Tibial nerve (tissue), 4 donors: ENCODE results near the gene C11orf97. TPM values are rescaled to one million over a fixed set of nuclear protein-coding genes. Genes with fewer than 3 reads are reported as not detected.

ENCODE experiments used
- DNase-seq, 2 donors: peaks; one replicate each; pipeline ENCODE4 v3.0.0-alpha.2; 2019; ENCODE audit warnings: low spot score in 2 of 2
- H3K27ac ChIP-seq, 4 donors: fragments of 200-600 bp; sonication (generic) in 3 of 4; one replicate each; pipeline ENCODE4 v1.5.1; 2017 to 2019; ENCODE audit warnings: mild to moderate bottlenecking in 1 of 4
- H3K27me3 ChIP-seq, 2 donors: fragments of 200-600 bp; sonication (generic) in 1 of 2; one replicate each; pipeline versions ENCODE4 v1.5.1 to v1.6.0; 2017 to 2019
- H3K36me3 ChIP-seq, 3 donors: fragments of 200-600 bp; sonication (generic); one replicate each; pipeline ENCODE4 v1.5.1; 2018 to 2019
- H3K4me1 ChIP-seq, 4 donors: fragments of 200-600 bp; sonication (generic) in 3 of 4; one replicate each; pipeline ENCODE4 v1.5.1; 2017 to 2019
- H3K4me3 ChIP-seq, 4 donors: fragments of 200-600 bp; sonication (generic) in 3 of 4; one replicate each; pipeline ENCODE4 v1.5.1; 2017 to 2019; ENCODE audit warnings: mild to moderate bottlenecking in 1 of 4, moderate library complexity in 1 of 4
- H3K9me3 ChIP-seq, 4 donors: fragments of 200-600 bp; sonication (generic) in 3 of 4; one replicate each; pipeline ENCODE4 v1.5.1; 2017 to 2019
- EP300 ChIP-seq, 2 donors: sonication (generic); formaldehyde crosslinking; IDR thresholded peaks; one replicate each; pipeline ENCODE4 v1.6.1; 2017; ENCODE audit warnings: antibody characterized with exemption in 2 of 2, mild to moderate bottlenecking in 1 of 2
- POLR2A ChIP-seq, 2 donors: fragments of 450-650 bp; IDR thresholded peaks; one replicate each; pipeline ENCODE4 v1.6.1; 2017; ENCODE audit warnings: antibody characterized with exemption in 2 of 2, mild to moderate bottlenecking in 2 of 2, moderate library complexity in 2 of 2
- WGBS, 2 donors: methylation state at CpG; one replicate each; pipeline ENCODE4 v1.1.5; 2018; 5-methylcytosine and 5-hydroxymethylcytosine counted together
- total RNA-seq, 4 donors: library from RNA; depleted of rRNA; stranded (reverse); fragments of >200 nt; gene quantifications; one replicate each; pipeline ENCODE4 v1.1.0, GENCODE V29; 2016
- TF ChIP-seq, protein P1 (sequence below), 5 experiments: fragments of 200-600 bp in 3 of 5; fragments of 450-650 bp in 2 of 5; sonication (generic) in 3 of 5; IDR thresholded peaks; one replicate each; pipeline ENCODE4 v1.5.1; 2016 to 2019; ENCODE audit warnings: antibody characterized with exemption in 5 of 5, mild to moderate bottlenecking in 3 of 5, moderate library complexity in 2 of 5

C11orf97 gene, protein sequence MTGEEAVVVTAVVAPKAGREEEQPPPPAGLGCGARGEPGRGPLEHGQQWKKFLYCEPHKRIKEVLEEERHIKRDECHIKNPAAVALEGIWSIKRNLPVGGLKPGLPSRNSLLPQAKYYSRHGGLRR
- total RNA-seq = not detected

DNA sequence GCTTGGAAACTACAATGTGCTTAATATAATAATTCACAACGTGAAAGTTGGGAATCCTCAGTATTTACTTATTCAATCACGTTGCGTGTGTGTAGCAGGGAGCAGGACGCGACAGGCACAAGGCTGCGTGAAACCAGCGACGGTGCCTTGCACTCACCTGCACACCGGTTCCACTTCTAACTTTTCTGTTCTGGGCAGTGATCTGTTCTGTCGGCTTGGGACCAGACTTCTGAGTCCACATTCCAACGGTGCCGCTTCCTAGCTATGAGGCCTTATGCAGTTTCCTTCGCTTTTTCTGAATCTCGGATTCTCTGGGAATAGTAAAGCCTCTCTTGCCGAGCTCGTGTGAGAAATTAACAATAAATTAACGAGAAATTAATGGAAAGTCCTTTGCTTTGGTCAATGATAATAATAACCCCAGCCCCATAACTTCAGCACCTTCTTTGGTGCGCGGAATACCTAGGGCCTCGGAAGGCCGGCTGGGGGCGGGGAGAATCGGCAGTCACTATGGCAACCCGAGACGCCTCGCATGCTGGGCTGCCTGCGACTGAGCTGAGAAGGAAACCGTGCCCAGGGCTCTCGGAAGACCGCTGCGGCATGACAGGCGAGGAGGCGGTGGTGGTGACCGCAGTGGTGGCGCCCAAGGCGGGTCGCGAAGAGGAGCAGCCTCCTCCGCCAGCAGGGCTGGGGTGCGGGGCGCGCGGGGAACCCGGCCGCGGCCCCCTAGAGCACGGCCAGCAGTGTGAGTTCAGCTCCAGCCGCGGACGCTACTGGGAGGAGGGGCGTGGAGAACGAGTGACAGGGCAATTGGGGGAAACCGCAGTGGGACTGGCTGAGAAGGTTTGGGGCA lies at the start of gene C11orf97:
C11orf97 (plus strand) TSS at position 530 of the 850 bp plus-strand sequence; CDS start at position 598, 68 bp downstream.
- peak within 1 kb of the TSS; percentile 32 to 68 (median 58) for H3K4me3 ChIP-seq
- H3K36me3 ChIP-seq = no peaks in the 10 kb centered on the region
- WGBS, 2 donors = 20% methylated on average over 42 to 43 of the region's 53 CpGs
- H3K9me3 ChIP-seq = no peaks in the 10 kb centered on the region
- peaks cover 0 to 16% (median 4%) of the 10 kb centered on the region in 4 donors for H3K4me1 ChIP-seq
- no peaks in the 10 kb centered on the region for H3K27me3 ChIP-seq
- peak in 1 of 2 donors; percentile 11 for DNase-seq
- no peak within 1 kb of the TSS for H3K27ac ChIP-seq
- no peak for TF ChIP-seq EP300 (IDR thresholded peaks at IDR 0.05)
- TF ChIP-seq, protein P1, sequence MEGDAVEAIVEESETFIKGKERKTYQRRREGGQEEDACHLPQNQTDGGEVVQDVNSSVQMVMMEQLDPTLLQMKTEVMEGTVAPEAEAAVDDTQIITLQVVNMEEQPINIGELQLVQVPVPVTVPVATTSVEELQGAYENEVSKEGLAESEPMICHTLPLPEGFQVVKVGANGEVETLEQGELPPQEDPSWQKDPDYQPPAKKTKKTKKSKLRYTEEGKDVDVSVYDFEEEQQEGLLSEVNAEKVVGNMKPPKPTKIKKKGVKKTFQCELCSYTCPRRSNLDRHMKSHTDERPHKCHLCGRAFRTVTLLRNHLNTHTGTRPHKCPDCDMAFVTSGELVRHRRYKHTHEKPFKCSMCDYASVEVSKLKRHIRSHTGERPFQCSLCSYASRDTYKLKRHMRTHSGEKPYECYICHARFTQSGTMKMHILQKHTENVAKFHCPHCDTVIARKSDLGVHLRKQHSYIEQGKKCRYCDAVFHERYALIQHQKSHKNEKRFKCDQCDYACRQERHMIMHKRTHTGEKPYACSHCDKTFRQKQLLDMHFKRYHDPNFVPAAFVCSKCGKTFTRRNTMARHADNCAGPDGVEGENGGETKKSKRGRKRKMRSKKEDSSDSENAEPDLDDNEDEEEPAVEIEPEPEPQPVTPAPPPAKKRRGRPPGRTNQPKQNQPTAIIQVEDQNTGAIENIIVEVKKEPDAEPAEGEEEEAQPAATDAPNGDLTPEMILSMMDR (IDR thresholded peaks at IDR 0.05) = no peak
- no peak for TF ChIP-seq POLR2A (IDR thresholded peaks at IDR 0.05)

DNA sequence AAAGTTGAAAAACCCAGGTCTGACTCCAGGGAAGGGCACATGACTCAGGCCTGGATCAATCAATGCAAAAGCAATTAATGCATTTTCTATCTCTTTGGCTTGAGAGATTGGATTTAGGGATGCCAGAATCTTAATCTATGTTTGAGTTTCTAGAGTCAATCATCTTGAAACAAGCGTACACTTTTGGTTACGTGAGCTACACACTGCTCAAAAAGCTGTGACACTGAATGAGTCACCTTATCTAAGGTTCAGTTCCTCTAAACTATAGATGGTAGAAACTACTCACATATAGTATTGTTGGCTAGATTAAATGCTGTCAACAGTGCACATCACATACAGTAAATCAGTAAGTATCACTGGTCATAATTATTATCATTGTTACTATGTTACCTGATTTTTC lies 42.8 kb upstream of the C11orf97 start:
- Histone ChIP-seq H3K27me3 (no peaks in the 10 kb centered on the region), H3K36me3 (peaks cover 0 to 63% (median 0%) of the 10 kb centered on the region in 3 donors), H3K4me3 (no peak overlapping the region), H3K4me1 (peaks cover 0 to 10% (median 0%) of the 10 kb centered on the region in 4 donors), H3K9me3 (no peaks in the 10 kb centered on the region), H3K27ac (no peak overlapping the region)
- 78 to 96% methylated on average over 2 of the region's 2 CpGs for WGBS, 2 donors
- TF ChIP-seq, protein P1 (IDR thresholded peaks at IDR 0.05) = no peak
- no peak for TF ChIP-seq POLR2A (IDR thresholded peaks at IDR 0.05)
- DNase-seq = no peak

DNA sequence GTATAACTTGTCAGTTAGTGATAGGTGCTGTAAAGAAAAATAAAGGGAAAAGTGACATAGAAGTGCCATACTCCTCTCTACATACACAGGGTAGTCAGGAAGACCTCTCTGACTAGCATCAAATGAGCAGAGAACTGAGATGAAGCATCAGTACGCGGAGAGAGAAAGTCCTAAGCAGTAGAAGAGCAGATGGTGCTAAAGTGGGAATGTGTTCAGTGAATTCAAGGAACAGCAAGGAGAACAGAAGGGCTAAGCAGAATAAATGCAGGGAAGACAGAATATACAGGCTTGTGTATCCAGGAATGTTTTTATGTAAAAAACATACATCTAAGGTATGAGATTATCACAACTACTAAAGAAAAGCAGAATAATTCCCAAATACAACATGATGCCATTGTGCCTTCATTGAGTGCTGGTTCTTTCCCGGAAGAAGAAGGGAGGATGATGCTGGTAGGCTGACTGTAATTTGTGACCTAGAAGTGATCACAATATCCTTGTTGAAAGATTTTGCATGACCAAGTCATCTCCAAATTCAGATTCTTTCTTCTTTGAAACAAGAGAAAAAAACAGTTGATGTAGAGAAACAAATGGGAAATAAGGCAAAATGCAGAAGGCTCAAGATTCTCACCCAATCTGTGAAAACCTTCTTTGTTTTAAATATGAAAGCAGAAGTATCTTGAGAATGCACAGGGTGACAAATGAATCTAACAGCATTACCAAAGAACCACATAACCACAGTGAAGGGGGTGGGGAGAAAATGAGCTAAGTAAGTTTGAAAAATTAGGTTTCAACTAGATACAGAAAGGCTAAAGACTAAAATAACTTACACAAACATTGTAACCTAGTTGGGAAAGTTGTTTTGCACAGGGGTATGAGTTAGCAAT lies 39.1 kb upstream of the C11orf97 start:
- Histone ChIP-seq H3K27me3 (no peaks in the 10 kb centered on the region), H3K36me3 (peaks cover 0 to 66% (median under 1%) of the 10 kb centered on the region in 3 donors), H3K27ac (no peak overlapping the region), H3K4me1 (peaks cover 0 to 10% (median 0%) of the 10 kb centered on the region in 4 donors), H3K9me3 (no peaks in the 10 kb centered on the region), H3K4me3 (no peak overlapping the region)
- TF ChIP-seq, protein P1 (IDR thresholded peaks at IDR 0.05) = no peak
- TF ChIP-seq POLR2A (IDR thresholded peaks at IDR 0.05) (no peak), EP300 (IDR thresholded peaks at IDR 0.05) (no peak)
- no peak for DNase-seq
- 88 to 94% methylated on average over 3 of the region's 3 CpGs for WGBS, 2 donors

DNA sequence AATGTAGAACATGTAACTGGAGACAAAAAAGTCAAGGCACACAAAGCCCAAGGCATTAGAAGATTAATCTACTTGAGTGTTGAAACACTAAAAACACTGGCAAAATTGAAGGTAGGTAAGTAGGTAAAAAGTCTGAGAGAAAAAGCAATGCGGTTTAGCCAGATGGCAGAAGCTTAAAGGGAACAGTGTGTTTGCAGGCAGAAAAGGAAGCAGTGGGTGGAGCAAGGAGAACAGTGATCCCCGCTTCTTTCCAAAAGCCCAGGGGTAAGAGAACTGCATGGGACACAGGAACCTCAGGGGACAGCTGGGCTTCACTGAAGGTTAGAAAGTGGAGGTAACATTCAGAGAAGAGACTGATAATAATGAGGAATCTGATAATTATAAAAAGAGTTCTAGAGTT lies 34.6 kb upstream of the C11orf97 start:
- DNase-seq = no peak
- Histone ChIP-seq H3K4me3 (no peak overlapping the region), H3K9me3 (no peaks in the 10 kb centered on the region), H3K36me3 (peaks cover 0 to 70% (median 8%) of the 10 kb centered on the region in 3 donors), H3K4me1 (peaks cover 0 to 10% (median 0%) of the 10 kb centered on the region in 4 donors), H3K27me3 (no peaks in the 10 kb centered on the region), H3K27ac (no peak overlapping the region)
- WGBS, 2 donors = 81 to 84% methylated on average over 2 of the region's 2 CpGs
- TF ChIP-seq, protein P1 (IDR thresholded peaks at IDR 0.05) = no peak
- no peak for TF ChIP-seq EP300 (IDR thresholded peaks at IDR 0.05)
